DND-41 (cell line): Measurements from ENCODE around the gene ASB5.

Experiments used
- CTCF ChIP-seq: IDR thresholded peaks from 2 replicates; pipeline ENCODE4 v1.5.1; 2012; ENCODE audit warnings: borderline replicate concordance, low read length, moderate library complexity, mild to moderate bottlenecking; ENCODE audit not compliant: poor library complexity, severe bottlenecking; ENCODE audit errors: extremely low read depth
- EZH2 ChIP-seq: IDR thresholded peaks from 3 replicates; pipeline ENCODE4 v1.6.1; 2012; ENCODE audit warnings: borderline replicate concordance, low read depth, mild to moderate bottlenecking, moderate library complexity, low read length, inconsistent platforms; ENCODE audit not compliant: severe bottlenecking

DNA sequence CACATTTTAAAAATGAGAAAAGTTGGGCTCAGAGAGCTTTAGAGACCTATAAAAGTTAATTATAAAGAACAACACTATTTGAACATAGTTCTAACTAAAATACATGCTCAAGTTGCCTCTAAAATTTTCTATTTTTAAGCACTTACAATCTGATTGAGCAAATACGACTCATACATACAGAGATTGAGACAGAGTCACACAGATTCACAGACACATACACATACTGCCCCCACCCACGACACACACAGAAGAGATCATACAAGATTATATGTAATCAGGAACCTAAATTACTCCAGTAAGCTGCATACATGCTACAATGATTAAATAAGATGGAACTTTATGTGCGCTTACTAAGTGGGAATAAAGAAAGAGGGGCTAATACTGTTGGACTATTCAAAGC is 2.7 kb upstream of the ASB5 start:
- no peak for TF ChIP-seq EZH2
- no peak for TF ChIP-seq CTCF
